ENCODE results near the gene MLC1.

DNA sequence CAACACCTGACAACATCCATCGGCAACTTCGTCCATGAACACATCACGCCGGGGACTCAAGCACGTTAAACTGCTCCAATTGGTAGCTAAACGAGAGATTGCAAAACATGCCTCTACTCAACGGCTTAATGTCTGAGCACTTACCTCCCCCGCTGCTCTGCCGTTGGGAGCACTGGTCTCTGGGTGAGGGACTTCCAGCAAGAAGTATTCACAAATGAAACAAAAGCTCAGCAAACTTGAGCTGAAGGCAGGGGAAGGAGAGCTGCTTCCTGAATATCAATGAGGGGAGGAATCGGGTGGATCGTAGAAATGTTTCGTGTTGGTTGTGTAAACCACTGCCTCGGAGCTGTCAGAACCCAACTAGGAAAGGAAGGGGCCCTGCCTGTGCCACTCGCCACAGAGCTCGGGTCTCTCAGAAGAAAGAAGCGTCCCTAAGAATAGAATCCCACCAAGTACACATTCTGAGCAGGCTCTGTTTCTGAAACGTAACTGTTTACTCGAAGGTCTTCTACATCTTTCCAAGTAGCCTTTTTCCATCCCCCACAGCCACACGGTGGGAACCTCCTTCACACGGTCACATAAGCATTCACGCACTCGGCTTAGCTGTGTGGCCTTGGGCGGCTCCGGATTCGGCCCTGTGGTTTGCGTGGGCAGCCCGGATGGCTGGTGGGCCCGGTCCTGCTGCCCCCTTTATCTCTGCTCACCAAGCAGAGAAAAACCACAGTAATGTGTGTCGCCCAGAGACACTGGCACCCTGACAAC, at the start of gene MLC1:
- no peak for TF ChIP-seq CTCF (optimal IDR thresholded peaks at IDR 0.05 in 1 of 3, IDR thresholded peaks at IDR 0.05 in 1 of 3, conservative IDR thresholded peaks at IDR 0.05 in 1 of 3; ENCODE audit: extremely low read depth in 1 of 3, insufficient read depth in 2 of 3, low read length in 3 of 3)
- TF ChIP-seq EZH2 (IDR thresholded peaks at IDR 0.05; ENCODE audit: low read length) = no peak
